Body of pancreas (tissue), 4 donors: ENCODE measurements around the gene ITPKC. TPM values are rescaled to one million over a fixed set of nuclear protein-coding genes. Genes with fewer than 3 reads are reported as not detected.

Experiments used
- ATAC-seq: fragments of 150-250 bp; one replicate; pipeline ENCODE4 v1.9.1; 2016
- DNase-seq, 4 donors: peaks; one replicate each; pipeline ENCODE4 v3.0.0-alpha.2; 2019
- H3K27ac ChIP-seq, 4 donors: fragments of 200-600 bp; sonication (generic); 1 replicate in 3 of 4; 2 replicates in 1 of 4; pipeline versions ENCODE4 v1.5.1 to v1.6.1; 2016 to 2019; ENCODE audit warnings: mild to moderate bottlenecking in 1 of 4, mixed read lengths in 1 of 4, moderate library complexity in 1 of 4
- H3K27me3 ChIP-seq, 2 donors: fragments of 200-600 bp; sonication (generic); one replicate each; pipeline ENCODE4 v1.6.0; 2016; ENCODE audit warnings: mild to moderate bottlenecking in 1 of 2
- H3K36me3 ChIP-seq, 2 donors: fragments of 200-600 bp; sonication (generic); replicated peaks in 1 of 2; 2 replicates each; pipeline ENCODE4 v1.5.1; 2016; ENCODE audit warnings: low read depth in 2 of 2; ENCODE audit not compliant: insufficient read depth in 1 of 2
- H3K4me1 ChIP-seq: fragments of 200-600 bp; sonication (generic); one replicate; pipeline ENCODE4 v1.6.0; 2016
- H3K4me3 ChIP-seq, 2 donors: fragments of 200-600 bp; sonication (generic); 1 replicate in 1 of 2; 2 replicates in 1 of 2; pipeline ENCODE4 v1.5.1; 2016 to 2019
- H3K9me3 ChIP-seq, 3 donors: fragments of 200-600 bp; sonication (generic); 1 replicate in 2 of 3; 2 replicates in 1 of 3; pipeline ENCODE4 v1.5.1; 2016
- CTCF ChIP-seq, 7 experiments: fragments of 450-650 bp in 4 of 7; fragments of 200-600 bp in 3 of 7; sonication (generic) in 3 of 7; IDR thresholded peaks; one replicate each; pipeline ENCODE4 v1.5.1; 2016 to 2019; ENCODE audit warnings: antibody characterized with exemption in 7 of 7
- POLR2A ChIP-seq, 3 donors: fragments of 450-650 bp; IDR thresholded peaks; one replicate each; pipeline ENCODE4 v1.6.1; 2016; ENCODE audit warnings: antibody characterized with exemption in 3 of 3, mild to moderate bottlenecking in 2 of 3
- WGBS, 2 donors: methylation state at CpG; one replicate each; pipeline ENCODE4 v1.1.5; 2017; 5-methylcytosine and 5-hydroxymethylcytosine counted together
- intact Hi-C: fragments of 100-400 bp; cut with DNase I; formaldehyde crosslinking; loops from one replicate; pipeline ENCODE4 v1.15.1; 2023
- total RNA-seq, 2 donors: library from RNA; depleted of rRNA; stranded (reverse); fragments of >200 nt; gene quantifications; one replicate each; pipeline ENCODE4 v1.1.0, GENCODE V29; 2016

ITPKC gene
- total RNA-seq, 2 donors from 2014 or later: 14.0 to 27.7 TPM

- no peak for TF ChIP-seq POLR2A (IDR thresholded peaks at IDR 0.05)
- TF ChIP-seq CTCF (IDR thresholded peaks at IDR 0.05): no peak
- DNase-seq: peak in 3 of 4 donors; percentile 57 to 61 (median 60)
- intact Hi-C loops: no loop called here
Measured at GRCh38 chr19:40717325-40717879, 490 bp downstream of the ITPKC start.

GRCh38 chr19:40717880-40718773 lies 1.2 kb downstream of the ITPKC start:
- 8 to 21% methylated on average over 16 to 19 of the region's 20 CpGs for WGBS, 2 donors
- Histone ChIP-seq H3K36me3 (no peaks in the 10 kb centered on the region), H3K27ac (peak overlapping the region; percentile 93 to 99 (median 98)), H3K27me3 (no peaks in the 10 kb centered on the region), H3K4me3 (peak overlapping the region; percentile 36 to 83), H3K4me1 (peaks cover 58% of the 10 kb centered on the region), H3K9me3 (no peaks in the 10 kb centered on the region)
- intact Hi-C loops: no loop called here
- DNase-seq (peak; percentile 43 to 52 (median 47)), ATAC-seq (no peak)
- no peak for TF ChIP-seq POLR2A (IDR thresholded peaks at IDR 0.05)
- TF ChIP-seq CTCF (IDR thresholded peaks at IDR 0.05): no peak

More at GRCh38 chr19:40717325-40717879, 490 bp downstream of the ITPKC start:
- Histone ChIP-seq H3K27ac (peak overlapping the region; percentile 93 to 99 (median 98)), H3K4me3 (peak overlapping the region; percentile 36 to 83), H3K27me3 (no peaks in the 10 kb centered on the region), H3K4me1 (peaks cover 55% of the 10 kb centered on the region), H3K9me3 (no peaks in the 10 kb centered on the region), H3K36me3 (no peaks in the 10 kb centered on the region)
- no peak for ATAC-seq
- 1 to 2% methylated on average over 9 to 20 of the region's 20 CpGs for WGBS, 2 donors

DNA sequence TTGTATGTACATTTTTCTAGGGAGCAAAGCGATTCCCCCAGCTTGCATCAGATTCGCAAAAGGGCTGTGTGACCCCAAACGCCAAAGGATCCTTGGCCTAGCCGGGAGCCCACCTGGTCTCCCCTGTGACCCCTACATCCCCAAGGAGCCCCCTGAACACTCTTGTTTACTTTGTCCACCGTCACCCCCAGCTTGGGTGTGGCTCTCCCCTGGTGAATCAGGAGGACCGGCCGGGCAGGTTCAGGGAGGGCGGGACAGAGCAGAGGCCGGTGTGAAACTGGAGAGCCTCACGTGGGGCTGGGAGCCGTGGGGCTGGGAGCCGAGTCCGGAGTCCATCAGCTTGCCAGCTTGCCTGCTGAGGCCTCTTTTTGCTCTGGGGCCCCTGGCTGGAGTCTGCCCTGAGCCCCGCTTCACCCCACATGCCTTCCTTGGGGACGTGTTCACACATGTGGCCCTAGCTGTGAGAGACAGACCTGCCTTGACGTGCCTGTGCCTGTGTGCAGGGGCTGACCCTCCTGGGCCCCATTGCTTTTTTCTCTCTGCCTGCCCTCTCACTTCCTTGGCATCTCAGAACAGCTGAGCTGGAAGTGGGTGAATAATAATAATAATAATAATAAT lies 2.0 kb downstream of the ITPKC start:
- Histone ChIP-seq H3K27me3 (no peaks in the 10 kb centered on the region), H3K27ac (peak overlapping the region; percentile 93 to 99 (median 98)), H3K4me3 (peak overlapping the region; percentile 36 to 83), H3K4me1 (peaks cover 58% of the 10 kb centered on the region), H3K36me3 (no peaks in the 10 kb centered on the region), H3K9me3 (no peaks in the 10 kb centered on the region)
- peak; percentile 48 to 63 (median 58) for TF ChIP-seq POLR2A (IDR thresholded peaks at IDR 0.05)
- peak in 1 of 7 experiments; percentile 10 for TF ChIP-seq CTCF (IDR thresholded peaks at IDR 0.05)
- ATAC-seq: peak; percentile 23
- DNase-seq: peak; percentile 85 to 93 (median 90)
- intact Hi-C loops: no loop called here
- WGBS, 2 donors: 6% methylated on average over 7 to 13 of the region's 16 CpGs

DNA sequence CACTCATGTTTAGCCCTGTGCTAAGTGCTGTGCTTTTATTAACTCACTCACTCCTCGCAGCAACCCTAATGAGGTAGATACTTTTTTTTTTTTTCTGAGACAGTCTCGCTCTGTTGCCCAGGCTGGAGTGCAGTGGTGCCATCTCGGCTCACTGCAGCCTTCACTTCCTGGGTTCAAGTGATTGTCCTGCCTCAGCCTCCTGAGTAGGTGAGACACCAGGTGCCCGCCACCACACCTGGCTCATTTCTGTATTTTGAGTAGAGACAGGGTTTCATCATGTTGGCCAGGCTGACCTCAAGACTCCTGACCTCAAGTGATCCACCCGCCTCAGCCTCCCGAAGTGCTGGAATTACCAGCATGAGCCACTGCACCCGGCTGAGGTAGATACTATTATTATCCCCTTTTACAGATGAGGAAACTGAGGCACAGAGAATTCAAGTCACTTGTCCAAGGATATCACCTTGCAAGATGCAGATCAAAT lies 2.5 kb downstream of the ITPKC start:
- H3K4me3 ChIP-seq: peak overlapping the region; percentile 36 to 83
- no peak for TF ChIP-seq CTCF (IDR thresholded peaks at IDR 0.05)
- ATAC-seq (no peak), DNase-seq (no peak)
- H3K36me3 ChIP-seq: peaks cover 0 to 3% of the 10 kb centered on the region in 2 donors
- H3K4me1 ChIP-seq: peaks cover 52% of the 10 kb centered on the region
- H3K27ac ChIP-seq: peak overlapping the region; percentile 52 to 99 (median 98)
- H3K27me3 ChIP-seq: no peaks in the 10 kb centered on the region
- 27 to 31% methylated on average over 7 of the region's 7 CpGs for WGBS, 2 donors
- intact Hi-C loops: no loop called here
- H3K9me3 ChIP-seq: no peaks in the 10 kb centered on the region
